HEK293 (cell line): ENCODE results near the gene KDM3B.

Experiments used
- AEBP2 ChIP-seq: fragments of 450-650 bp; formaldehyde crosslinking; IDR thresholded peaks from 2 replicates; pipeline ENCODE4 v1.5.1; 2016; ENCODE audit warnings: missing biosample characterization, missing genetic modification characterization, borderline replicate concordance
- CTCF ChIP-seq: fragments of 450-650 bp; formaldehyde crosslinking; IDR thresholded peaks from 2 replicates; pipeline ENCODE4 v1.5.1; 2016; ENCODE audit warnings: missing biosample characterization, missing genetic modification characterization
- HOXA7 ChIP-seq: sonication (generic); formaldehyde crosslinking; IDR thresholded peaks from 2 replicates; pipeline ENCODE4 v1.8.1; 2022; ENCODE audit warnings: missing genetic modification reagents, borderline replicate concordance
- PRDM1 ChIP-seq: fragments of 450-650 bp; formaldehyde crosslinking; IDR thresholded peaks from 2 replicates; pipeline ENCODE4; 2016; ENCODE audit warnings: missing biosample characterization, missing genetic modification characterization
- SCRT1 ChIP-seq: fragments of 450-650 bp; formaldehyde crosslinking; IDR thresholded peaks from 2 replicates; pipeline ENCODE4 v1.5.1; 2016; ENCODE audit warnings: missing biosample characterization, missing genetic modification characterization, borderline replicate concordance
- SP7 ChIP-seq: fragments of 450-650 bp; formaldehyde crosslinking; IDR thresholded peaks from 2 replicates; pipeline ENCODE4 v1.5.1; 2016; ENCODE audit warnings: missing biosample characterization, missing genetic modification characterization
- TCF7L2 ChIP-seq: IDR thresholded peaks from 2 replicates; pipeline ENCODE4 v1.6.1; 2011; ENCODE audit warnings: low read depth, mild to moderate bottlenecking, inconsistent platforms, low read length, moderate library complexity, borderline replicate concordance
- ZNF132 ChIP-seq: fragments of 450-650 bp; formaldehyde crosslinking; IDR thresholded peaks from 2 replicates; pipeline ENCODE4 v1.5.1; 2017; ENCODE audit warnings: missing biosample characterization, missing genetic modification characterization, borderline replicate concordance
- ZNF16 ChIP-seq: fragments of 450-650 bp; formaldehyde crosslinking; IDR thresholded peaks from 2 replicates; pipeline ENCODE4 v1.5.1; 2016; ENCODE audit warnings: low read depth, missing biosample characterization, missing genetic modification characterization
- ZNF175 ChIP-seq: fragments of 450-650 bp; formaldehyde crosslinking; IDR thresholded peaks from 2 replicates; pipeline ENCODE4 v1.5.1; 2016; ENCODE audit warnings: missing biosample characterization, missing genetic modification characterization
- ZNF18 ChIP-seq: fragments of 450-650 bp; formaldehyde crosslinking; IDR thresholded peaks from 2 replicates; pipeline ENCODE4 v1.5.1; 2016; ENCODE audit warnings: missing biosample characterization, missing genetic modification characterization
- ZNF19 ChIP-seq: fragments of 450-650 bp; formaldehyde crosslinking; IDR thresholded peaks from 2 replicates; pipeline ENCODE4; 2016; ENCODE audit warnings: missing biosample characterization, missing genetic modification characterization, low read depth
- ZNF221 ChIP-seq: fragments of 450-650 bp; formaldehyde crosslinking; IDR thresholded peaks from 2 replicates; pipeline ENCODE4 v1.5.1; 2017; ENCODE audit warnings: missing biosample characterization, missing genetic modification characterization, borderline replicate concordance
- ZNF248 ChIP-seq: fragments of 450-650 bp; formaldehyde crosslinking; IDR thresholded peaks from 2 replicates; pipeline ENCODE4 v1.5.1; 2017; ENCODE audit warnings: missing biosample characterization, missing genetic modification characterization
- ZNF292 ChIP-seq: fragments of 450-650 bp; formaldehyde crosslinking; IDR thresholded peaks from 2 replicates; pipeline ENCODE4 v1.5.1; 2016; ENCODE audit warnings: low read depth, missing biosample characterization, missing genetic modification characterization, borderline replicate concordance
- ZNF37A ChIP-seq: fragments of 450-650 bp; IDR thresholded peaks from 2 replicates; pipeline ENCODE4 v1.5.1; 2018; ENCODE audit warnings: missing biosample characterization, missing genetic modification characterization
- ZNF48 ChIP-seq: fragments of 450-650 bp; formaldehyde crosslinking; IDR thresholded peaks from 2 replicates; pipeline ENCODE4 v1.5.1; 2016; ENCODE audit warnings: missing biosample characterization, missing genetic modification characterization
- ZNF513 ChIP-seq: fragments of 450-650 bp; IDR thresholded peaks from 2 replicates; pipeline ENCODE4 v1.5.1; 2018; ENCODE audit warnings: missing biosample characterization, missing genetic modification characterization
- ZNF549 ChIP-seq: fragments of 450-650 bp; IDR thresholded peaks from 2 replicates; pipeline ENCODE4 v1.5.1; 2018; ENCODE audit warnings: missing biosample characterization, missing genetic modification characterization, mild to moderate bottlenecking, inconsistent platforms, moderate library complexity
- ZNF561 ChIP-seq: fragments of 450-650 bp; IDR thresholded peaks from 2 replicates; pipeline ENCODE4 v1.5.1; 2018; ENCODE audit warnings: missing biosample characterization, missing genetic modification characterization, borderline replicate concordance
- ZNF585B ChIP-seq: fragments of 450-650 bp; formaldehyde crosslinking; IDR thresholded peaks from 2 replicates; pipeline ENCODE4 v1.5.1; 2016; ENCODE audit warnings: missing biosample characterization, missing genetic modification characterization
- ZNF610 ChIP-seq: fragments of 450-650 bp; formaldehyde crosslinking; IDR thresholded peaks from 2 replicates; pipeline ENCODE4 v1.5.1; 2016; ENCODE audit warnings: missing biosample characterization, missing genetic modification characterization, borderline replicate concordance
- ZNF624 ChIP-seq: fragments of 450-650 bp; formaldehyde crosslinking; IDR thresholded peaks from 2 replicates; pipeline ENCODE4 v1.5.1; 2017; ENCODE audit warnings: missing biosample characterization, missing genetic modification characterization
- ZNF626 ChIP-seq: fragments of 450-650 bp; sonication (Bioruptor Pico); formaldehyde crosslinking; IDR thresholded peaks from 2 replicates; pipeline ENCODE4 v1.5.1; 2018; ENCODE audit warnings: missing biosample characterization, missing genetic modification characterization, inconsistent platforms
- ZNF645 ChIP-seq: fragments of 450-650 bp; formaldehyde crosslinking; IDR thresholded peaks from 2 replicates; pipeline ENCODE4; 2016; ENCODE audit warnings: missing biosample characterization, missing genetic modification characterization
- ZNF747 ChIP-seq: fragments of 450-650 bp; formaldehyde crosslinking; IDR thresholded peaks from 2 replicates; pipeline ENCODE4 v1.5.1; 2016; ENCODE audit warnings: missing biosample characterization, missing genetic modification characterization
- ZNF76 ChIP-seq: fragments of 450-650 bp; formaldehyde crosslinking; IDR thresholded peaks from 2 replicates; pipeline ENCODE4; 2016; ENCODE audit warnings: low read depth, missing biosample characterization, missing genetic modification characterization, borderline replicate concordance
- ZNF776 ChIP-seq: fragments of 450-650 bp; formaldehyde crosslinking; IDR thresholded peaks from 2 replicates; pipeline ENCODE4 v1.5.0; 2017; ENCODE audit warnings: missing biosample characterization, missing genetic modification characterization, borderline replicate concordance

KDM3B gene

GRCh38 chr5:138464388-138465260, 112.1 kb downstream of the KDM3B start (continued):
- TF ChIP-seq ZNF645: no peak
- no peak for TF ChIP-seq ZNF776 (tag by site-specific recombination)
- TF ChIP-seq ZNF248 (tag by site-specific recombination): no peak
- no peak for TF ChIP-seq ZNF48 (tag by site-specific recombination)
- TF ChIP-seq ZNF19 (tag by site-specific recombination): no peak
- TF ChIP-seq PRDM1 (tag by site-specific recombination): no peak
- TF ChIP-seq ZNF561 (tag by site-specific recombination): peak; percentile 46
- TF ChIP-seq ZNF585B (tag by site-specific recombination): no peak
- no peak for TF ChIP-seq ZNF16 (tag by site-specific recombination)
- peak; percentile 50; the same call in 1 of the 2 replicates for TF ChIP-seq SP7 (tag by site-specific recombination)
- TF ChIP-seq ZNF747: no peak
- no peak for TF ChIP-seq TCF7L2
- TF ChIP-seq CTCF (tag by site-specific recombination): peak; percentile 34; the same call in 1 of the 2 replicates
- TF ChIP-seq SCRT1: no peak
- no peak for TF ChIP-seq ZNF221 (tag by site-specific recombination)
- TF ChIP-seq ZNF175 (tag by site-specific recombination): no peak
- TF ChIP-seq ZNF626 (tag by site-specific recombination): no peak
- no peak for TF ChIP-seq AEBP2 (tag by site-specific recombination)
- TF ChIP-seq ZNF37A (tag by site-specific recombination): no peak
- TF ChIP-seq ZNF76 (tag by site-specific recombination): peak; percentile 75; the same call in 1 of the 2 replicates
- no peak for TF ChIP-seq ZNF624 (tag by site-specific recombination)
- no peak for TF ChIP-seq ZNF132 (tag by site-specific recombination)
- TF ChIP-seq ZNF549 (tag by site-specific recombination): no peak
- peak; percentile 85 for TF ChIP-seq ZNF610
- TF ChIP-seq ZNF18 (tag by site-specific recombination): no peak
- no peak for TF ChIP-seq ZNF292 (tag by site-specific recombination)
- TF ChIP-seq ZNF513 (tag by site-specific recombination): no peak
- TF ChIP-seq HOXA7 (CRISPR knock-in tag): no peak
